Vagina (tissue), 2 donors: Measurements from ENCODE around the gene NEK11. TPM values are rescaled to one million over a fixed set of nuclear protein-coding genes. Genes with fewer than 3 reads are reported as not detected.

ENCODE experiments used
- DNase-seq, 2 donors: peaks; one replicate each; pipeline ENCODE4 v3.0.0-alpha.2; 2017; ENCODE audit errors: extremely low spot score in 2 of 2
- H3K27ac ChIP-seq: fragments of 200-600 bp; sonication (generic); one replicate; pipeline ENCODE4 v1.5.1; 2019
- H3K27me3 ChIP-seq: fragments of 200-600 bp; sonication (generic); one replicate; pipeline ENCODE4 v1.5.1; 2019
- H3K36me3 ChIP-seq, 2 donors: fragments of 200-600 bp; sonication (generic); one replicate each; pipeline ENCODE4 v1.5.1; 2017 to 2019
- H3K4me1 ChIP-seq: fragments of 200-600 bp; sonication (generic); one replicate; pipeline ENCODE4 v1.5.1; 2019
- H3K4me3 ChIP-seq, 2 donors: fragments of 200-600 bp; sonication (generic); 1 replicate in 1 of 2; 2 replicates in 1 of 2; pipeline ENCODE4 v1.5.1; 2016 to 2019
- H3K9me3 ChIP-seq: fragments of 200-600 bp; sonication (generic); one replicate; pipeline ENCODE4 v1.5.1; 2019
- CTCF ChIP-seq, 3 experiments: fragments of 450-650 bp in 2 of 3; fragments of 200-600 bp in 1 of 3; sonication (generic) in 1 of 3; IDR thresholded peaks; one replicate each; pipeline ENCODE4 v1.5.1; 2017 to 2019; ENCODE audit warnings: antibody characterized with exemption in 3 of 3, mild to moderate bottlenecking in 2 of 3, moderate library complexity in 2 of 3
- POLR2A ChIP-seq, 2 donors: fragments of 450-650 bp; IDR thresholded peaks; one replicate each; pipeline ENCODE4 v1.6.1; 2017; ENCODE audit warnings: antibody characterized with exemption in 2 of 2, mild to moderate bottlenecking in 2 of 2, moderate library complexity in 2 of 2
- POLR2AphosphoS5 ChIP-seq, 2 donors: sonication (generic); formaldehyde crosslinking; IDR thresholded peaks; one replicate each; pipeline ENCODE4 v1.9.0; 2017; ENCODE audit warnings: antibody characterized with exemption in 2 of 2, mild to moderate bottlenecking in 2 of 2, low read depth in 1 of 2; ENCODE audit not compliant: insufficient read depth in 1 of 2
- intact Hi-C: fragments of 100-400 bp; cut with DNase I; formaldehyde crosslinking; loops from one replicate; pipeline ENCODE4 v1.15.1; 2023
- total RNA-seq: library from RNA; depleted of rRNA; stranded (reverse); fragments of >200 nt; gene quantifications from one replicate; pipeline ENCODE4 v1.2.3, GENCODE V29; 2016

NEK11 gene
- total RNA-seq, 1 donor from 2014 or later = 8.6 TPM

- Histone ChIP-seq H3K27ac (no peak overlapping the region), H3K4me1 (no peaks in the 10 kb centered on the region), H3K4me3 (no peak overlapping the region), H3K36me3 (no peaks in the 10 kb centered on the region), H3K27me3 (no peaks in the 10 kb centered on the region), H3K9me3 (no peaks in the 10 kb centered on the region)
- DNase-seq = no peak
- TF ChIP-seq POLR2A (IDR thresholded peaks at IDR 0.05) (no peak), POLR2AphosphoS5 (IDR thresholded peaks at IDR 0.05; ENCODE audit: insufficient read depth in 1 of 2, low read depth in 1 of 2) (no peak), CTCF (IDR thresholded peaks at IDR 0.05) (no peak)
- intact Hi-C loops = no loop called here
Observed at GRCh38 chr3:131082871-131083863, 56.5 kb downstream of the NEK11 start.

DNA sequence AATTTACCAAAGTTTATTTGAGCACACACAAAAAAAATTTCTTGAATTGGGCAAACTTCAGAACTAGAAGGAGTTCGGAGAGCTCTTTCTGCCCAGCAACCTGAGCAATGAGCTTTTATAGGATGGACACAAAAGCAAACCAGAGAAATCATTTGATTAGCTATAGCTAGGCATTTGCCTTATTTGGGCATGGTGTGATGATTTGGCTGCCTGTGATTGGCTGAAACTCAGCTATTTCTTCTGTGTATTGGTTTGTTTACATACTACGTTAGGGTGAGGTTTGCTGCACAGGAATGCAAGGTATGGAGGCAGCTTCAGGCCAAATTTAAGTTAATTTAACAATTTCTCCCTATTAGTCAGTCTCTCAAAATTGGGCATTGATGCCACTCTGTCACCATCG lies 65.1 kb downstream of the NEK11 start:
- no peak overlapping the region for H3K4me3 ChIP-seq
- H3K27me3 ChIP-seq = no peaks in the 10 kb centered on the region
- intact Hi-C loops = no loop called here
- no peak for TF ChIP-seq POLR2AphosphoS5 (IDR thresholded peaks at IDR 0.05; ENCODE audit: insufficient read depth in 1 of 2, low read depth in 1 of 2)
- TF ChIP-seq CTCF (IDR thresholded peaks at IDR 0.05) = no peak
- TF ChIP-seq POLR2A (IDR thresholded peaks at IDR 0.05) = no peak
- H3K36me3 ChIP-seq = no peaks in the 10 kb centered on the region
- no peaks in the 10 kb centered on the region for H3K4me1 ChIP-seq
- DNase-seq = no peak
- H3K9me3 ChIP-seq = no peaks in the 10 kb centered on the region
- H3K27ac ChIP-seq = no peak overlapping the region

GRCh38 chr3:131107637-131108433 lies 81.2 kb downstream of the NEK11 start:
- Histone ChIP-seq H3K9me3 (no peaks in the 10 kb centered on the region), H3K27me3 (no peaks in the 10 kb centered on the region), H3K4me1 (no peaks in the 10 kb centered on the region), H3K4me3 (no peak overlapping the region), H3K27ac (no peak overlapping the region), H3K36me3 (no peaks in the 10 kb centered on the region)
- no peak for DNase-seq
- intact Hi-C loops = no loop called here
- TF ChIP-seq POLR2AphosphoS5 (IDR thresholded peaks at IDR 0.05; ENCODE audit: insufficient read depth in 1 of 2, low read depth in 1 of 2) = no peak
- TF ChIP-seq CTCF (IDR thresholded peaks at IDR 0.05) = no peak
- no peak for TF ChIP-seq POLR2A (IDR thresholded peaks at IDR 0.05)

DNA sequence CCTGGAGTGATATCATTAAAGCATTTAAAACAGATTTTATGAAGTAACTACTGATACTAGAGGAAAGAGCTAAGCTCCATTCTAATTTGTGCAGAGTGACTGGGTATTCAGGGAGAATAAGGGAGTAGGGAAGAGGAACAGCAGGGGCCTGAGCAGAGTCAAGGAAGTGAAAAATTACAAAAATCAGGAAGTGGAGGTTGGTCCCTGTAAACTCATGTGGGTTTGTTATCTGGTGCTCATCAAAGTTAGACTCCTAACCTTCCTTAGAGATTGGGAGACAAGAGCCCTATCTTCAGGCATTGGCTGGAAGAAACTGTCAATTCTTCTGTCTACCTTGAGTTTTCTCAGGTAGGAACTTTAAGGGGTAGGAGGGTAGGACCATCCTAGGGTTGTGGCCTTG lies 82.5 kb downstream of the NEK11 start:
- Histone ChIP-seq H3K27ac (no peak overlapping the region), H3K9me3 (no peaks in the 10 kb centered on the region), H3K27me3 (no peaks in the 10 kb centered on the region), H3K4me3 (no peak overlapping the region), H3K4me1 (no peaks in the 10 kb centered on the region), H3K36me3 (no peaks in the 10 kb centered on the region)
- intact Hi-C loops = no loop called here
- DNase-seq = no peak
- TF ChIP-seq POLR2AphosphoS5 (IDR thresholded peaks at IDR 0.05; ENCODE audit: insufficient read depth in 1 of 2, low read depth in 1 of 2) (no peak), POLR2A (IDR thresholded peaks at IDR 0.05) (no peak), CTCF (IDR thresholded peaks at IDR 0.05) (no peak)
